Gastroesophageal sphincter (tissue), 4 donors: ENCODE data around the gene ALDH1A3. TPM values are rescaled to one million over a fixed set of nuclear protein-coding genes. Genes with fewer than 3 reads are reported as not detected.
A peak's percentile ranks its signal among the peaks of the same experiment; 100 is the strongest.

Experiments
- ATAC-seq: fragments of 150-250 bp; one replicate; pipeline ENCODE4 v1.9.1; 2016; ENCODE audit warnings: mild to moderate bottlenecking, moderate library complexity
- H3K27ac ChIP-seq, 4 donors: fragments of 200-600 bp; sonication (generic) in 3 of 4; 1 replicate in 3 of 4; 2 replicates in 1 of 4; pipeline ENCODE4 v1.5.1; 2016 to 2019
- H3K27me3 ChIP-seq: fragments of 200-600 bp; sonication (generic); one replicate; pipeline ENCODE4 v1.5.1; 2019
- H3K36me3 ChIP-seq, 2 donors: fragments of 200-600 bp; sonication (generic); one replicate each; pipeline ENCODE4 v1.5.1; 2019; ENCODE audit warnings: control low read depth in 1 of 2
- H3K4me1 ChIP-seq, 3 donors: fragments of 200-600 bp; sonication (generic); 1 replicate in 2 of 3; 2 replicates in 1 of 3; pipeline ENCODE4 v1.5.1; 2016 to 2019; ENCODE audit warnings: control low read depth in 2 of 3
- H3K4me3 ChIP-seq, 2 donors: fragments of 200-600 bp; sonication (generic); one replicate each; pipeline ENCODE4 v1.5.1; 2019; ENCODE audit warnings: mild to moderate bottlenecking in 1 of 2, moderate library complexity in 1 of 2
- H3K9me3 ChIP-seq, 3 donors: fragments of 200-600 bp; sonication (generic); one replicate each; pipeline ENCODE4 v1.5.1; 2017 to 2019; ENCODE audit warnings: control low read depth in 2 of 3
- CTCF ChIP-seq, 4 experiments: fragments of 200-600 bp in 2 of 4; fragments of 450-650 bp in 2 of 4; sonication (generic) in 1 of 4; IDR thresholded peaks; one replicate each; pipeline ENCODE4 v1.5.1; 2017 to 2019; ENCODE audit warnings: antibody characterized with exemption in 4 of 4, mild to moderate bottlenecking in 2 of 4, moderate library complexity in 2 of 4
- EP300 ChIP-seq: sonication (generic); formaldehyde crosslinking; IDR thresholded peaks from one replicate; pipeline ENCODE4 v1.6.1; 2017; ENCODE audit warnings: antibody characterized with exemption, mild to moderate bottlenecking
- POLR2A ChIP-seq, 2 donors: fragments of 450-650 bp; IDR thresholded peaks; one replicate each; pipeline ENCODE4 v1.6.1; 2017; ENCODE audit warnings: antibody characterized with exemption in 2 of 2, mild to moderate bottlenecking in 2 of 2, moderate library complexity in 1 of 2
- POLR2AphosphoS5 ChIP-seq: sonication (generic); formaldehyde crosslinking; IDR thresholded peaks from one replicate; pipeline ENCODE4 v1.6.1; 2017; ENCODE audit warnings: antibody characterized with exemption
- WGBS, 2 donors: methylation state at CpG; one replicate each; pipeline ENCODE4 v1.1.5; 2018; ENCODE audit warnings: low coverage in 1 of 2; 5-methylcytosine and 5-hydroxymethylcytosine counted together
- total RNA-seq, 4 donors: library from RNA; depleted of rRNA; stranded (reverse); fragments of >200 nt; gene quantifications; one replicate each; pipeline ENCODE4 v1.1.0, GENCODE V29; 2016

ALDH1A3 gene
- total RNA-seq, 4 donors from 2014 or later: 23.0 to 148 (median 93.4) TPM

GRCh38 chr15:100892013-100892355, 12.4 kb downstream of the ALDH1A3 start:
- Histone ChIP-seq H3K27ac (peak overlapping the region in 1 of 4 donors; percentile 40), H3K4me3 (no peak overlapping the region), H3K9me3 (no peaks in the 10 kb centered on the region), H3K36me3 (peaks cover 0 to 10% of the 10 kb centered on the region in 2 donors), H3K4me1 (peaks cover 0 to 19% (median 12%) of the 10 kb centered on the region in 3 donors), H3K27me3 (peaks cover 39% of the 10 kb centered on the region)
- no peak for ATAC-seq
- TF ChIP-seq POLR2AphosphoS5: no peak
- TF ChIP-seq EP300: no peak
- TF ChIP-seq CTCF (IDR thresholded peaks at IDR 0.05): no peak
- no peak for TF ChIP-seq POLR2A (IDR thresholded peaks at IDR 0.05)
- WGBS, 2 donors: 58 to 80% methylated on average over 1 to 4 of the region's 6 CpGs

DNA sequence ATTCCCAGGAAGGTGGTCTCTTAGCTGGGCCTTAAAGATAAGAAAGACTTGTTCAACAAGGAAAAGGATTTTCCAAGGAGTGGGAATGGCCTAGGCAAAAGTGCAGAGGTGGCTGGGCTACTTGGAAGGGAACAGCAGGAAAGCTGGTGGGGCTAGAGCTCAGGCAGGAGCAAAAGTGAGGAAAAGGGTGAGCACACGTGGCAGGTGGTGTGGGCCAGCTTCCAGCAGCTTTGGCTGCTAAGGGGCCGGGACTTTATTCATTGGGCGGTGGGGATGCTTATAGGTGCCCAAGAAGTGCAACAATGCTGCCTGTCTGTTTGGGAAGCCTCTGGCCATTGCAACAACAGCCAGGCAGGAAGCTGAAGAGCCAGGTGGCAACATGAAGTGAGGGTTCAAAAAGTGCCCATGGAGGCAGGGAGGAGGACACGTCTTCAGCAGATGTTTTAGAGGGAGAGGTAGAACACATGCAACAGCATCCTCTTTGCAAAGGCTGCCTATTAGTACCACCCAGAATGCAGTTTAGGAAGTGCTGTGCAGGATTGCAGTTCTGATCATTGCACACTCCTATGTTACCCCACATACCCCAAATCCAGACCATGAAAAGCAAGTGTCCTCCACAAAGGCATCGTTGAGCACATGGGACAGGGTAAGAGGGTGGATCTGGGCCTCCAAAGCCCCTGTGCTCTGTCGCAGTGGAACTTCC, 13.8 kb downstream of the ALDH1A3 start:
- Histone ChIP-seq H3K9me3 (no peaks in the 10 kb centered on the region), H3K36me3 (peaks cover 0 to 10% of the 10 kb centered on the region in 2 donors), H3K27ac (no peak overlapping the region), H3K27me3 (peaks cover 34% of the 10 kb centered on the region), H3K4me1 (peaks cover 0 to 19% (median 12%) of the 10 kb centered on the region in 3 donors), H3K4me3 (no peak overlapping the region)
- 82 to 90% methylated on average over 4 of the region's 6 CpGs for WGBS, 2 donors
- no peak for TF ChIP-seq CTCF (IDR thresholded peaks at IDR 0.05)
- no peak for TF ChIP-seq POLR2AphosphoS5
- ATAC-seq: no peak

GRCh38 chr15:100893964-100894295, 14.3 kb downstream of the ALDH1A3 start:
- Histone ChIP-seq H3K27ac (no peak overlapping the region), H3K4me1 (peaks cover 0 to 20% (median 9%) of the 10 kb centered on the region in 3 donors), H3K9me3 (no peaks in the 10 kb centered on the region), H3K4me3 (no peak overlapping the region), H3K36me3 (peaks cover 0 to 10% of the 10 kb centered on the region in 2 donors), H3K27me3 (peaks cover 34% of the 10 kb centered on the region)
- 64% methylated on average over 5 of the region's 9 CpGs; no CpG with 5 or more reads in 1 of the 2 donors for WGBS, 2 donors
- ATAC-seq: no peak
- no peak for TF ChIP-seq POLR2A (IDR thresholded peaks at IDR 0.05)
- TF ChIP-seq CTCF (IDR thresholded peaks at IDR 0.05): no peak
- TF ChIP-seq EP300: no peak
- no peak for TF ChIP-seq POLR2AphosphoS5

DNA sequence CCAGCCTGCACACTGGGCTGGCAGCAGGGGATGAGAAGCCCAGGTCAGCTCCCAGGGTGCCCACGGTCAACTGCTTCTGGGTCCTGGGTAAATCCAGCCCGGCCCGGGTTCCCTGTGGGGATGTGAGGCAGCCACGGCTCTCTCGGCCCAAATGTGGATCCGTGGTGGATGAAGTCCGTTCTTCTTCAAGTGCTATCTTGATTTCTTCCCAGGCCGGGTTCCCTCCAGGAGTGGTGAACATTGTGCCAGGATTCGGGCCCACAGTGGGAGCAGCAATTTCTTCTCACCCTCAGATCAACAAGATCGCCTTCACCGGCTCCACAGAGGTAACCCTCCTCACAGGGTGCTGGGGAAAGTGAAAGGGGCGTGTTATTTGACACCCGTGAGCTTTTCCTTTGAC, 16.1 kb downstream of the ALDH1A3 start:
- peaks cover 0 to 10% of the 10 kb centered on the region in 2 donors for H3K36me3 ChIP-seq
- peaks cover 0 to 26% (median 5%) of the 10 kb centered on the region in 3 donors for H3K4me1 ChIP-seq
- TF ChIP-seq POLR2A (IDR thresholded peaks at IDR 0.05) (no peak), EP300 (no peak), POLR2AphosphoS5 (no peak)
- H3K27ac ChIP-seq: no peak overlapping the region
- H3K9me3 ChIP-seq: no peaks in the 10 kb centered on the region
- H3K27me3 ChIP-seq: peaks cover 17% of the 10 kb centered on the region
- ATAC-seq: no peak
- no peak overlapping the region for H3K4me3 ChIP-seq
- 94% methylated on average over 4 of the region's 13 CpGs; no CpG with 5 or more reads in 1 of the 2 donors for WGBS, 2 donors

- Histone ChIP-seq H3K9me3 (no peaks in the 10 kb centered on the region), H3K4me3 (no peak overlapping the region), H3K4me1 (peaks cover 0 to 38% (median 8%) of the 10 kb centered on the region in 3 donors), H3K36me3 (no peaks in the 10 kb centered on the region), H3K27me3 (peaks cover 6% of the 10 kb centered on the region), H3K27ac (peak overlapping the region in 1 of 4 donors; percentile 10)
- ATAC-seq: no peak
- WGBS, 2 donors: 100% methylated on average over 1 of the region's 26 CpGs; no CpG with 5 or more reads in 1 of the 2 donors
- TF ChIP-seq EP300: no peak
- TF ChIP-seq POLR2AphosphoS5: no peak
- no peak for TF ChIP-seq CTCF (IDR thresholded peaks at IDR 0.05)
- TF ChIP-seq POLR2A (IDR thresholded peaks at IDR 0.05): no peak
Measured at GRCh38 chr15:100897221-100898151, 17.9 kb downstream of the ALDH1A3 start.
